NCI-H1092 treated with DMSO at 0.1 percent for 48 hours (cell line): Measurements from ENCODE around the gene TAF4B.
"Not testable (repeated sequence)": the region's sequence is repeated elsewhere in the genome, so short reads cannot be mapped to it uniquely, and the experiment has no call there.

Experiments
- DNase-seq: peaks from one replicate; lab custom pipeline; 2025; lab: John Stamatoyannopoulos, UW

TAF4B gene

GRCh38 chr18:26424428-26425147 lies 198.3 kb downstream of the TAF4B start:
- no peak for DNase-seq

- DNase-seq = no peak
These were observed 198.9 kb downstream of the TAF4B start for GRCh38 chr18:26425148-26425531.

- no peak for DNase-seq
These were observed 203.4 kb downstream of the TAF4B start for GRCh38 chr18:26429535-26430226.

- no peak for DNase-seq
These were observed 206.6 kb downstream of the TAF4B start for GRCh38 chr18:26432651-26433424.

- DNase-seq = no peak
These were observed 208.6 kb downstream of the TAF4B start for GRCh38 chr18:26434887-26435286.

GRCh38 chr18:26435415-26436095 lies 209.3 kb downstream of the TAF4B start:
- DNase-seq = no peak

- DNase-seq = no peak
These were observed 210.2 kb downstream of the TAF4B start for GRCh38 chr18:26436176-26437051.

- not testable (repeated sequence) for DNase-seq
These were observed 211.4 kb downstream of the TAF4B start for GRCh38 chr18:26437634-26438033.

GRCh38 chr18:26438980-26439379 lies 212.7 kb downstream of the TAF4B start:
- no peak for DNase-seq

- DNase-seq = no peak
These were observed 213.3 kb downstream of the TAF4B start for GRCh38 chr18:26439537-26439936.

GRCh38 chr18:26440644-26441043 lies 214.4 kb downstream of the TAF4B start:
- DNase-seq = no peak
